Body of pancreas (tissue), 4 donors: ENCODE data around the gene NFIA.

ENCODE experiments used
- CTCF ChIP-seq, 7 experiments: fragments of 450-650 bp in 4 of 7; fragments of 200-600 bp in 3 of 7; sonication (generic) in 3 of 7; IDR thresholded peaks; one replicate each; pipeline ENCODE4 v1.5.1; 2016 to 2019; ENCODE audit warnings: antibody characterized with exemption in 7 of 7
- POLR2A ChIP-seq, 3 donors: fragments of 450-650 bp; IDR thresholded peaks; one replicate each; pipeline ENCODE4 v1.6.1; 2016; ENCODE audit warnings: antibody characterized with exemption in 3 of 3, mild to moderate bottlenecking in 2 of 3

DNA sequence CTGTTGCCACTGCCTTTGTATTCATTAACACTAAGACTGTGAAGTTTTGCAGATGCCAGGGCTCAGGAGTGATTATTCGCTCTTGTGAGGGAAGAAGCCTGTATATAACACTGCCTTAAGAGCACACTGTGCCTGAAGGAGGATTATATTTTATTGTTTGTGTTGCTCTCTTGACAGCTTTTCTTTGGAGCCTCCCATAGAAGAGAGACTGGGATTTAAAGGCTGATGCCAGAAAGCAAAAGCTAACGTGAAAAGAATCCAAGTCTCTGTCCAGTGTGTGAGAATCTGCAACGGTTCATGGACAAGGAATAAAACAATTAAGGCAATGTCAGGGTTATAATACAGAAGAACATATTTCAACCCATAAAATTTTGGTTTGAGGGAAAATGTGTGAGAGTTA, 316.8 kb downstream of the NFIA start:
- TF ChIP-seq POLR2A (IDR thresholded peaks at IDR 0.05) (no peak), CTCF (IDR thresholded peaks at IDR 0.05) (no peak)
